ENCODE measurements around the gene NRP2.

Gene NRP2

DNA sequence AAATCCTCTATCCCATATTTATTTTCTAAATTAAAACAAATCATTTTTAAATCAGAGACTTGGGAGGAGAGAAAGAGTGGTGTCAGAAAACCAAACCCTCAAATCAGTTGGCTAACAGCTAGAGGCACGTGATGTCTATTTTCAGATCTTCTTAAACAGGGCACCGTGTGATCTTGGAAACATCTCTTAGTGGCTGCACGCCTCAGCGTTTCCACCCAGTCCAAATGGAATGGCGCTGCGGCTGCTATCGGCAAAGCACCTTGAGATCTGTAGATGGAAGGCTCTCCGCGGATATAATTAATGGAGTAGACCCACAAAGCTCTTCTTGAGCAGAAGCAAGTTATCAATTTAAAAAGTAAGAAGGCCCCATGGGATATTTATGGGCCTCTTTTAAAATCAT lies 50.0 kb downstream of the NRP2 start:
- DNase-seq (ENCODE audit: low spot score) = no peak

DNA sequence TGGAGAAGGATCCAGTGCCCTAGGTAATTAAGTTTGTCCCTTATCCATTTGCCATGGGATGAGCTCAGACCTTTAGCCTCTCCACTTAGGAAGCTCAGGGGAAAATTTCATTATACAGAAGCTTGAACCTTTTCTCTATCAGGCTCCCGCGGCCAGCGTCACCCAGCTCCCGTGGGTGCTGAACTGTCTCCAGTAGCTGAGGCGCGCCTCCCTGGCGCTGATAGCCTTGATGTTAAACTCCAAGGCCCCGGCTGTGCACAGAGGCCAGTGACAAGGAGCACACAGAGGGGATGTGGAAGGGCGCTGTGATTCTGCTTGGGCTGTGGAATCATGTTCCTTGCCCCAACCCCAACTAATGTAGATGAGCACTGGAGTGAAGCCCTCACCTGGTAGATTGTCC lies 50.8 kb downstream of the NRP2 start:
- DNase-seq (ENCODE audit: low spot score) = no peak

DNA sequence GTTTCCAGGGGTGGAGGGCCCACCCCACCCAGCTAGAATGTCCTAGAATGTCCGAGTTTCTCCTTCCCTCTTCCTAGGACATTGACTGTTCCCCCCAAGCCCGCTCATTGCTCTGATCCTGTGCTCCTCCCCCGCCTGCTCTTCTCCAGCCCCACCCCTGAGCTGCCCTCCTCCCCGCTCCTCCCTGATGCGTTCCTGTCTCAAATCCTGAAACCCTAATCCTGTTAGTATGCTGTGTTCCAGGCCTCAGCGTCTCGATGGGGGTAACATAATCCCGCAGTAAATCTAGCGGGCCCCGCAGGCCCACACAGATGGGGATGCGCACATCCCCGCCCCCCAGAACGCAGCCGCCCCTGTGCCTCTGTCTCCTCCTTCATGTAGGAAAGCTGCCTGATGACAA lies 51.3 kb downstream of the NRP2 start:
- DNase-seq (ENCODE audit: low spot score) = no peak

DNA sequence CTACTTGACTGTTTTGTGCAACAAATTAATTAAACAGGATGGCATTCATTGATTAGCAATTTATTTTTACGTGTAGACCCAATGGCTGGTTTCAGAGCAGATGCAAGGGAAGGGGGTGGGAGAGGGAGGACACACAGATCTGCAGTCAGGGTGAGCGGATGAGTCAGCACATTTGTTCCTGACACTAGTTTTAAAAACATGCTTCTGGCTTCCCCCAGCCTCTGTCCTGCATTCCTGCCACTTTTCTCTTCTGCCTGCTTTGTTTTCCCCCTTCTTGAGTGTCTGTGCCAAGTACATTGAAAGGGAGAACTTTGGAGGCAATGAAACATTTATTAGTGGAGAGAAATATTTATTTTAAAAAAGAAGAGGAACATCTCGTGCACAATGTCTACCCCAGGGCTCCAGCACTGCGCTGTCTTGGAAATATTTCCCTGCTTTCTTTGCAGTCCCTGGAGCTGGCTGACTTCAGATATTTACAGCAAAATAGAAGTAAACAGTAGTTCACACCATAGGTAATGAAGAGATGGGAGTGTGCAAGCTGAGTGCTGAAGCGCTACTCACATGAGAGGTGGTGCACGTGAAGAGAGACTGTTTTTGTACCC lies 52.2 kb downstream of the NRP2 start:
- DNase-seq (ENCODE audit: low spot score) = no peak

DNA sequence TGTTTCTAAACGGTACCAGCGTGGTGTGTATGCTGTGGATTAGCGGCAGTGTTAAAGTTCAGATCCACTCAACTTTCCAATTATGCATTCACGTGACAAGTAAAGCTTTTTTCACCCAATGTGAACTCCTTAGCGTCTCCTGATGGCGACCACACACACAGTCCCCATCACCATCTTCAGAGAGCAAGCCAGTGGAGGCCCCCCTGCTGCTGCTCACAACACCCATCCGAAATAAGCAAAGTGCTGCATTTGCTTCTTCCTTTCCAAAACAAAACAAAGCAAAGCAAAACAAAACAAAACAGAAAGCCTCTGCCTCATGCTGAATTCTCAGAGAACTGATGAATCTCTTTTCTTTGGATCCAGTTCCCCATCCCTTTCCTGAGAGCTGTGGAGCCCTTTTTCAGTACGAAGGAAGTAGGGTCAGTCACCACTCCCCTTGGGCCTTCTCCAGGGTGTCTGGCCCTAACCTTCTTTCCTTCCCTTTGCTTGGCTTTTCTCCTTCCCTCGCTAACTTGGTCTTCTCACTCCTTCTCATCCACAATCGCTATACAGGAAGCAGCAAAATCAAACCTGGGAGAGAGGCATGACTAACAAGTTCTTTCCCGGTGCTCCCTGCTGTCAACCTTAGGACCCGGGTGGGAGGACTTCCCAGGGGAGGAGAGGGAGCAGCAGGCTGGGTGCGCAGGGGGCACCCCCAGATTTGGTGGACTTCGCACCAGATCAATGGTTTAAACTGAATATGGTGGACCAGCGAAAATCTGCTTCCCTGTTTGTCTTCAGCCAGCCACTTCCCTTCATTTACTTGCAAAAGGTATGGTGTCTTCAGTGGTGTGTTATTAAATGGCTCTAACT lies 56.0 kb downstream of the NRP2 start:
- DNase-seq (ENCODE audit: low spot score) = no peak

DNA sequence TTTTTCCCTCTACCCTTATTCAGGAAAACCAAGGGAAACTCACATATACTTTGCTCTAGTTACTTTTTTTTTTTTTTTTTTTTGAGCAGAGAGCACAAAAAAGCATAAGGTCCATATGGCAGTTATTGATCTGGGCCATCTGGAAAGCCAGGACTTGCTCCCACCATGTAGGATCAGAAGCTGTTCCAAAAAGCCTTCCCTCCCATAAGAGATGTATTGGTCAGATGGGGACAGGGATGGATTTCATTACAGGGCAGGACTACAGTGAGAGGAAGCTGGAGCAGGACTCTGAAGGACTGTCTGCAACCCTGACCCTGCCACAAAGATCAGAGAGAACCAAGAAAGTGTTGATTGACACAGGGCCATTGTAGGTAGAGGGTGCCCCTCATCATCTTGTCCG lies 57.3 kb downstream of the NRP2 start:
- DNase-seq (ENCODE audit: low spot score) = no peak

DNA sequence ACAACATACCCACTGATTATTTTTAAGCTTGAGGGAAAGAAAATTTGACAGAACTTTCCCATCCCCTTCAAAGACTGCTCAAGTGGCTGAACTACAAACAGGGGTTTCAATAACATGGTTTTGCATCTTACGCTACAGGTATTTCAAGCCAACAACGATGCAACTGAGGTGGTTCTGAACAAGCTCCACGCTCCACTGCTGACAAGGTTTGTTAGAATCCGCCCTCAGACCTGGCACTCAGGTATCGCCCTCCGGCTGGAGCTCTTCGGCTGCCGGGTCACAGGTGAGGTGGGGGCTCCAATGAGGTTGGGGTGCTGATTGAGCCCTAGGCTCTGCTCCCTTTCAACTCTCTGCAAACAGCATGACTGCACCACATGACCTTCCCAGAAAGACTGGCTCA lies 58.1 kb downstream of the NRP2 start:
- DNase-seq (ENCODE audit: low spot score) = no peak

DNA sequence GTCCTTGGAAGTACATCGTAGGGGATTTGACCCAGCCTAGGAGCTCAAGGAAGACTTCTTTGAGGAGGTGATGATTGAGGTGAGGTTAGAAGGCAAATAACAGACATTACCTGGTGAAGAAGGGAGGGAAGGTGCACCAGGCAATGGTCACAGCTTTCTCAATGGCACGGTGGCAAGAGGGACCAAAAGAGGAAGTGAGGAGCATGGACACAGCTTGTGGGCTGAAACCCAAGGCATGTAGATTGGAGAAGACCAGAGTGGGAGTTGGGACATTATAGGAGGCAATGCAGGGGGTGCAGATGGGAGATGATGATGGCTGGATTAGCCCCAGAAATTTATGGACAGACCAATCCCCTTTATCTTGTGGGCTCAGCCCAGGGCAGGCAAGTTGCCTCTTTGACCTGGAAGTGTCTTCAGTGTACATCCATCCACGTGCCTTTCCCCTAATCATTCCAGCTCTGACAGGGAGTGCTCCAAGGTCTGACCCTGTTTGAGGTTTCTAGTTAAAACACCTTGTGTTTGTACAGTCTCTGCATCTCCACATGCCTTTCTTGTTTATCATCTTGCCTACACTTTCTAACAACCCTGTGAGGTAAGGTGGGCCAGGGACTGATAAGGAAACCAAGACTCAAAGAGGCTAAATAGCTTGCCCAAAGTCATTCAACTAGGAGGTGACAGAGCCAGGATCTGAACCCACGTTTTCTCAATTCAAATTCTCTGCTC lies 59.1 kb downstream of the NRP2 start:
- DNase-seq (ENCODE audit: low spot score) = no peak

DNA sequence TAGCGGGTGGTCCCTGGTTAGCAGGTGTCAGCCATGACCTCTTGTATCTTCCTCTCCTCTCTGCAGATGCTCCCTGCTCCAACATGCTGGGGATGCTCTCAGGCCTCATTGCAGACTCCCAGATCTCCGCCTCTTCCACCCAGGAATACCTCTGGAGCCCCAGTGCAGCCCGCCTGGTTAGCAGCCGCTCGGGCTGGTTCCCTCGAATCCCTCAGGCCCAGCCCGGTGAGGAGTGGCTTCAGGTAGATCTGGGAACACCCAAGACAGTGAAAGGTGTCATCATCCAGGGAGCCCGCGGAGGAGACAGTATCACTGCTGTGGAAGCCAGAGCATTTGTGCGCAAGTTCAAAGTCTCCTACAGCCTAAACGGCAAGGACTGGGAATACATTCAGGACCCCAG lies 60.8 kb downstream of the NRP2 start:
- no peak for DNase-seq (ENCODE audit: low spot score)

DNA sequence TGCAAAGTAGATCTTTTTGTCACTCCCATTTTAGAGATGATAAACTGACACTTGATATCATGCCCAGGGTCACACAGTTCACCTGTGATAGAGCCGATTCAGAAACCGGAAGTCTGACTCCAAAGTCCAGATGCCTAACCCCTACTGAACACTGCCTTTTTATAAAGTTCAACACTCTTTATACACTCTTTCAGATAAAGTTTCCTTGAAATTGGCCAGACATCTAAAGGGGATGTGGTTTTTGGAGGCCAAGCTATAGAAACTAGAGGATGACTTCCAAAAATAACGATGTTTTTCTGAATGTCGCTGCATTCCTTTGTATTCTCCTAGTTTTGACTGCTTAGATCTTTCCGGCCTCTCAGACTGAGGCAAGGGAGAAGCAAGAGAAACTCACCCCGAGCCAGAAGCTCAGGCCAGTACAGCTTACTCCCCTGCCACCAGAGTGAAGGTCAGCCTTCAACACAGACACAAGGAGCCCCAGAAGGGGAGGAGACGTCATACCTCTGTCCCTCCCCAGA lies 61.8 kb downstream of the NRP2 start:
- no peak for DNase-seq (ENCODE audit: low spot score)

DNA sequence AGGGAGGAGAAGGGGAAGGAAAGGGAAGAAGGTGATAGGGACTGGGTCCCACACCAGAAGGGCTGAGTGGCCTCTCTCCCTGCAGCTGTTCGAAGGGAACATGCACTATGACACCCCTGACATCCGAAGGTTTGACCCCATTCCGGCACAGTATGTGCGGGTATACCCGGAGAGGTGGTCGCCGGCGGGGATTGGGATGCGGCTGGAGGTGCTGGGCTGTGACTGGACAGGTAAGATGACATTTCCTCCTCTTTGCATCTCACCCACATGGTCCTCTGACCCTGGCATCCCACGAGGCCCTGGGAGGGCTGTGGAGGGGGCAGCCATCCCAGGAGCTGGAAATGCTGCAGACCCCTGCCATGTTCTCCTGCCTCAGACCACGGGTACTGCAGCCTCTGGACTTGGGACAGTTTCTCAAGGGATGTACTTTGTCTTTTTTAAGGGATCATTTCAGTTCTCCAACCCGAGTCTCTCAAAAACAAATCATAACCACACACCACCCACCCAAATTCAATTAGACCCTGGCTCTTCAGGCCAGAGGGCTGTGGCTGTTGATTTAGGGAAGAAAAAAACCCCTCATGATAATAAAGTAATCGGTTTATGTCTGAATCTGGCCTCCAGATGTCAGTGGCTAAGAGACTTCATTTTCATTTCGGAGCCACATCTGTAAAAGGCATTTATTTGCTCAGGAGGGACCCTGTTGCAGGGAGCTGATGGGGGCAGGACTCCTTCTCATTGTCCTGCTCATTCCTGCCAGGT lies 63.5 kb downstream of the NRP2 start:
- DNase-seq (ENCODE audit: low spot score) = no peak

DNA sequence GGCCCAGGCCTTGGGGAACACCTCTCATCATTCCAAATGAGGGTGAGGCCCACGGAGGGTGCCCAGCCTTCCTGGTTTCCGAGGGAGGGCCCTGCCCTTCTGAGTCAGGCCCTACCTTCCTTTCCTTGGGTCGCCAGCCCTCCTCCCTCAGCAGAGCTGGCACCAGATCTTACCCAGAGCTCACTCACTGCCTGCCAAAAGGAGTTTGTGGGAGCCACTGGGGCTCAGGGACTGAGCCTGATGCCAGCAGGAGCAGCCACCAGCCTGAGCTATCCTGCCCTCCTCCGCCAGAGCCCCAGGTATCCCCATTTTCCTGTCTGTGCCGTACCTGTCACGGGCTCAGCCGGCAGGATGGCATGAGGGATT lies 64.1 kb downstream of the NRP2 start:
- no peak for DNase-seq (ENCODE audit: low spot score)

DNA sequence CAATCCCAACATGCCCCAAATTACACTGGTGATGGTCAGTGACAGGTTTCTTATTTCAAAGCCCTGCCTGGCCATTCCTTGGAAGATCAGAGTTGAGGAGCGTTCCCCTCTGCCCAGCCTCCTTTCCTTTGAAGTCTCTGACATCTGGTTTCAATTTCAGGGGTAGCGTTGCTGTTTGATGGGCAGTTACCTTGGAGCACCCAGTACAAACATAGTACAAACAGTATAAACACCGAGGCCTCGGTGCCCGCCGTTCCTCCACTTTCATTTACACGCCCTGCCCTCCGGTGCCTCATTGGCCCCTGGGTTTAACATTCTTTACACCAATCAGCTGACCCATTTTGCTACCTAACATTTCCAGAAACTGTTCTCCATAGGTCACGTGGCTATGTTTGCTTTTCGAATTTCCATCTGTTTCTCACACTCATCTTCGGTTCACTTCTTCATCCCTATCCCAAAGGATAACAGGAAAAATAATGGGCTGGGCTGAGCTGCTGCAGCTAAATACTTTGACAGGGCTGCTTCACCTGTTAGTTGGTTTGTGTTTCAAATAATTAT lies 65.6 kb downstream of the NRP2 start:
- no peak for DNase-seq (ENCODE audit: low spot score)

DNA sequence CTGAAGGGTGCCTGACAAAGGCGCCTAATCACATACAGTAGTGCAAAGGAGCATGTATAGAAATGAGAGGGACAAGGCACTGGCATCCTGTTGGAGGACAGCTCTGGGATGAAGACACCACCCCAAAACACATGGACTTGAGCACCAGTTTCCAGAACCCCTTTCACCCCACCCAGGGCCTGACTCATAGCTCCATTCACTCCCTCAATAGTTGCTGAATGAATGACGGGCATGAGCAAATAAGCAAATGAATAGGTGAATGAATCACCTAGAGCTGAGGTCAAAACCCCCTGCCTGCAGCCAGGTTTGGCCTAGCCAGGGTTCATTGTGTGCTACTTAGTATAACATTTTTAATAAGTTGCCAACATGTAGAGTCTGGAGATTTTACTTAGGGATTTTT lies 66.3 kb downstream of the NRP2 start:
- no peak for DNase-seq (ENCODE audit: low spot score)

DNA sequence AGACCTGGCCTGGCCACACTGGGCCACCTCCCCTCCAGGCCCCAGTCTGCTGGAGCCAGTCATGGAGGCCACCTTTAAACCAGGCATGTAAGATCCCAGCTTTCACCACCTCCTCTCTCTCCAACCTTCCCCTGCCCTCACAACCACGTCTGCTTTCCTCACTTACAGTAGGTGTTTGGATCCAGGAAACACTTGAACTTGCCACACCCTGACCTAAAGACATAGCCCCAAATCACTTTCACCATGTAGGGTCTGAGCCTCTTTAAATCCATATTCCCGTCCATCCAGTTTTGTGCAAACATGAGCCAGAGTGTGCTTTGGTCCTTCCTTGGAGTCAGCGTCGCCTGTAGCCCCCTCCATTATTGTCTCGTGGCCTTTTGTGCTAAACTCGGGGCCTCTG lies 66.8 kb downstream of the NRP2 start:
- DNase-seq (ENCODE audit: low spot score) = no peak

DNA sequence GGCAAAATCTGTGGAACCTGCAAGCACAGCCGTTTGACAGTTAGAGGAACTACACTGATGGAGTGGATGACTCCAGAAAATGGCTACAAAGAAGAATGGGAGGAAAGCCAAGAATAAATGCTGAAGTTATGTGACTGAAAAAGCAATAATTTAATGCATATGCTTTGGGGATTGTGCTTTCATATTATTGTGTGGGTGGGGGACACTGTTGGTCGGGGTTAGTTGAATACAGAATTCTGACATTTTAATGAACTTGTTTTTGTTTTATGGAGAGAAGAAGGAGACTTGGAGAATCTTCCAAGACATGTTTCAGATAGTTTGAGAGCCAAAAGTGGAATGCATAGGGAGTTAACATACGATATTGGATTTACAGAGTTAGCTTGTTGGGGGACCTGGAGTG lies 68.5 kb downstream of the NRP2 start:
- no peak for DNase-seq (ENCODE audit: low spot score)

DNA sequence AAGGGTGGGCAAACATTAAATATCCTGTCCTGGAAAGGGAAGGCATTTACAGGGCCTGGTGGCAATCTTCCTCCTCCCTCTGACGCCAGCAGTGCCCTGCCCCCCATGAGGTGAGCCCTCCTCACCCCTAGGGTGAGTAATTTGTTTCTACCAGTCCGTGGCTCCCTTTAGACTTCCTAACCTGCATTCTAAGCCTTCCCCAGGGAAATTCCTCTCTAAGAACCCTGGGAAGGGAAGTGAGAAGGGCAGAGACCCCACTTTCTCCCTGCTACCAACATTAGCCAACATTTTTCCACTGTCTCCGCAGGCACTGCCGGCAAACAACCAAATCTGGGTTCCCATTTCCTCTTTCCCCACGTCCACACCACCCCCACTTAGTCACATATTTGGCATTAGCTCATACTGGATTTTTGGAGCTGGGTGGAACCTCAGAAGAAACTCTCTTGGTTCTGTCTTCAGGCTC lies 69.3 kb downstream of the NRP2 start:
- no peak for DNase-seq (ENCODE audit: low spot score)

DNA sequence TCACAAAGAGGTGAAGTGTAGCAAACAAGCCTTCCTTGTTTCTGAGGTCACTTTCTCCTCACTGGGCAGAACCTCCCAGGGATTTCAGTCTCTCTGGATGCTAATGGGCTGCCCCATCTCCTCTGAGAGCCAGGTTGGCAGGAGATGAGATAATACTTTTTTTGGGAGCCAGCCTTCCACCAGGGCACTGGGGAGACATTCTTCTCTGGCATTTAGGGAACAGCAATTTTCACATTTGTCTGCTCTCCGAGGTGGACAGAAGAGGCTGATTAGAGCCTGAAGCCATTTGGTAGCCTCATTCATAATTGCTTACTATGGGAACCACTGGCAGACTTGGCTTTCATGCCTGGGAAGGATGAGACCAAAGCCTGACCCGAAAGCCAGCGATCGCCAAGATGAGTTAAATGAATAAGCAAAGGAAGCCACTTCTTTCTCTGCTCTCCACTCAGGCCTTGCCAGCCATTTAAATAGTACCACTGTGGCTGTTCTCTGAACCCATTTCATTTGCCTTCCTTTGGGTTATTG lies 70.1 kb downstream of the NRP2 start:
- no peak for DNase-seq (ENCODE audit: low spot score)

DNA sequence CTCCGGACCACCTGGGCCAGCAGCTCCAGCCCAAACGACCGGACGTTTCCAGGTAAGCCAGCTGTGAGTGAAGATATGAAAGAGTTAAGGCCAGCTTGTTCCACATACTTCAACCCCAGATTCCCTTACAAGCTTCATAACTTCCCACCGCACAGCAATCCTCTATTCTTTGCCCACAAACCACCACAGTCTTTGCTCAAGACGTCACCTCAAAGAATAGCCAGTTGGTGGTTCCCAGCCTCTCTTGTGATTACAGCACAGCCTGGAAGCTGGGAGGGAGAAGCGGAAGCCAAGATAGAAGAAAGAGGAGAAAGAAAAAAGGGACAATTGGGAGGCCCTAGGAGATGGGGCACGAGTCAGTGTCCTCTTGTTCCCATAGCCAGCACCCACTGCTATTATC lies 70.6 kb downstream of the NRP2 start:
- DNase-seq (ENCODE audit: low spot score) = no peak

DNA sequence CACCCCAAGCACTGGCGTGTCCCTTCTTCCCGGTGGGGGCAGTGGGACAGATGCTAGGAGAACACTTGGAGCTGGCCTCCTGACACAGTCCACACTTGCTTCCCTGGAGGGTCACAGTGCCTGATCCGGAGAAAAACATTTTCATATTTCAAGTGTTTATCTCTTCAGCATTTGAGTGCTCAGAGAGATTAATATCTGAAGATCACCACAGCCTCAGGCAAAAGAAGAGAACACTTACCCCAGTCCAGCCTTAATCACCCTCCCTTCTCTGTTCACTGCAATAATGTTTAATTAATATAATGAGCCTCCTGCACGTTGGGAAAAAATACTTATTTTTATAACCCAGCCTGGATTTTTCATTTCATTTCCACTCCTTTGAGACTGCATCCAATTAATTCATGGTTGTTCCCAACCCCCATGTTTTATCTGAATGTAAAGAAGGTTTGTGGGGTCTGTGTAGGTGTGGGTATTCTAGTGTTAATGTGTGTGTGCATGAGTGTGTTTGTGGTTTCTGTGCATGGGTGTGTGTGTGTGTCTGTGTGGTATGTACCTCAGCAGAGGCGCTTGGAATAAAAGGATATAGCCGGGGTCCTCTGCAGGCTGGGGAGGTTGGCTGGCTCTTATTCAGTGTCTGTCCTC lies 72.1 kb downstream of the NRP2 start:
- no peak for DNase-seq (ENCODE audit: low spot score)

DNA sequence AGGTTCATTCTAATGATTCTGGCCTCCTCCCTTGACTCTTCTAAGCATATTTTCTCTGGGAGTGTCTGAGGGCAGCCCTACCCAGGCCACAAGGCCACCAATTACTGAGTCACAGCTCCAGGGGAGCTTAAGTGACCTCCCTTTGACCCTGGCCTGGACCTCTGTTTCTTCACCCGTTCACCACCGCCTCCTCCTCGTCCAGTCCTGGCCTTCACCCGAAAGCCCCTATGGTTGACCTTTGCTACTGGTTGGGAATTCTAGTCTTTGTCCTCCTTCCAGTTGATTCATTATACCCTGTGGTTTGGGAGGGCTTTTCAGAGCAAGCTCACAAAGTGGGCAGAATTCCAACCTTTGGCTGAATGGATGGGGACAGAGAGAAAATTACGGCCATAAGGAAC lies 72.6 kb downstream of the NRP2 start:
- no peak for DNase-seq (ENCODE audit: low spot score)
